ENCODE data around the gene MTA2.
A peak's percentile ranks its signal among the peaks of the same experiment; 100 is the strongest.
"Not testable (repeated sequence)": the region's sequence is repeated elsewhere in the genome, so short reads cannot be mapped to it uniquely, and the experiment has no call there.

The MTA2 gene

DNA sequence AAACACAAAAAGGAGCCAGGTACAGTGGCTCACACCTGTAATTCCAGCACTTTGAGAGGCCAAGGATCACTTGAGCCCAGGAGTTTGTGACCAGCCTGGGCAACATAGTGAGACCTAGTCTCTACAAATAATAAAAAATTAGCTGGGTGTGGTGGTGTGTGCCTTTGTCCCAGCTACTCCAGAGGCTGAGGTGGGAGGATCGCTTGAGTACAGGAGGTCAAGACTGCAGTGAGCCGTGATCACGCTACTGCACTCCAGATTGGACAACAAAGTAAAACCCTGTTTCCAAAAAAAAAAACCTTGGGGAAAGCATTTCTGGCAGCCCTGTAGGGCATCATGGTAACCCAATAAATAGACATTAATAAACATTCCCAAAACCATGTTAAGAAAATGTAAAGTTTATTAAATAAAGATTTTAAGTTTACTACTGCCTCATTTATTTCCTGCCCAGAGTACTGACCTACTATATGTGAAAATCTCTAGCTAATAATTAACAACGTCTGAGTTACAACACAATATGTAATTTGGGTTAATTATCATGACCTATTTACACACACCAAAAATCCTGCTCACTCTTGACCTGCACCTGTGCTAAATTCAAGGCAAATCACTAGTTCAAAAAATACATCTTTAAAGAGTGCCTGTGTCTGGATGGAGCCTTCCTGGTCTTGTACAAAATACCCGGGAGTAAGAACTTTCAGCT, 36.4 kb downstream of the MTA2 start:
- no peak for DNase-seq

DNA sequence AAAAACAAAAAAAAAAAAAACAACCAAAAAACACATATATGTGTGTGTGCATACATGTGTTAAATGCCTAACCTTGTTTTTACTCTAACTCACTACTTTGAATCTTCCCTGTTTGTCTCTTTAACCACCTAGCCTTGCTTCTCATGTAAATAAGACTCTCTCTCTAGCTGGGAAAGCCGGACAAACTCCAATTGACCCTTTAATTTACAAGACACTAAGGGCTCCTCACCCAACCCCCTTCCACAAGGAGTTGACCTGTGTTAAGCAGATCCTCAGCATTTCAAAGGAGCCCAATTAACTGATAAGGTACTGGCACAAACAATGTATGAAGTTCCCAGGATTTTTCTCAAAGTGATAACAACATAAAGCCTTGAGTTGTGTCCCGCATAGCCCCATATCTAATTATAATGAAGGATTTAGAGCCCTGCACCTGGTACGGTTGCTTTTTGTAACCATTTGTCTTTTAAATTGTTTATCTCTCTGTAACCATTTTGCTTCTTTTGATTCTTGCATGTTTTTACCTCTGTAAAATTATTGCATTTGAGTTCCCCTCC, 39.9 kb downstream of the MTA2 start:
- not testable (repeated sequence) for DNase-seq

DNA sequence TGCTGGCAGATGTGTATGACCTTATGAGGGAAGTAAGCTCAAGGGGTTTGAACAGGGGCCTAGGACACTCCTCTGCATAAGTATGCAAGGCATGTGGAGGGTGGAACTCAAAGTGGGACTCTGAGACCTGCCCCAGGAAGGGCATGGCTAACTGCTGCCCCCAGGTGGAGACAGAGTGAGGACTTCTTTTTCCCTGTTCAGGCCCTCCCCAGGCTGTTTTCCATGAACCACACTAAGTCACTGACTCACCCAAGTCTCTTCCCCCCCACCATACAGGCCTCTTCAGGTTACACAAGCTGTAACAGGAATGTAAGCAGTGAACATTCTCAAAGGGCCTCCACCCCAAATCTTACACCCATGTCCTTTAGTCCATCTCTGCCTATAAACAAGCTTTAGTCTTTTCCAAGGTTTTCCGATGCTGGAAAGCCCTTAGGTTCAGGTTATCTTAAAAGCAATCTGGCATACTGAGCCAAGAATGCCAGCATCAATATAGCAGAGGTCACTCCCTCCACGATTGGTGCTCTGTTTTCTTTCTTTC, 41.0 kb downstream of the MTA2 start:
- peak; percentile 21 for DNase-seq

DNA sequence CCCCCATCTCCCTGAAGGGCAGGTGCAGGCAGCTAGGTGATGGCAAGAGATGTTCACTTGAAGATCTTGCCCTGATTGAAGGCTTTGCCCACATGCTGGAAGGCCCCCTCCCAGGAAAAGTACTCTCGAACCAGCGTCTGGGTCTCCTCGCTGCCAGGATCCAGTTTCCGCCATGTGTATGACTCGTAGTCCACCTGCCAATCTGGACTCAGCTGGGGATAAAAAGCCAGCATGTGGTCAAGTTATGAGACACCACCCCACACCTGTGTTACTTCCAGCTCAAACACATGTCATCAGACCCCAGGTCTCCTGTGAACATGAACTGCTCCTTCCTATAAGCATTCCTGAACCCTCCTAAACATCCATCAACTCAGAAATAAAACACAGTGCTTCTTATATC, 42.0 kb downstream of the MTA2 start:
- not testable (repeated sequence) for DNase-seq

DNA sequence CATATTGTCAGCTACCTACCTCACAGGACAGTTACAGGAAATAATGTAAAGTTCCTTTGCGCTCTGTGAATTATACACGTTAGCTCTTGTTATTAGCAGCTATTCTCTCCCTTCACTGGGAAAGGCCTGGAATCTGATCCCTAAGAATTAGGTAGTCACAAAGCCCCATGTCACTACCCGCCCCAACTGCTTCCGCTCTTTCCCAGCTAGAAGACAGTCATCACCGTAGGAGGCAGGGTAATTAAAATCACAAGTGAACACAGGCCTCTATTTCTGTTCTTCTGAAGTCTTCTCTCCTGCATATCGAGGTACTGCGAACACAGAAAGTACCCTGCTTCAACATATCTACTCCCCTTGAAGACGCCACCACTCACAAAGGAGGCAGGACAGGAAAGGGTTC, 42.5 kb downstream of the MTA2 start:
- DNase-seq, result no peak

DNA sequence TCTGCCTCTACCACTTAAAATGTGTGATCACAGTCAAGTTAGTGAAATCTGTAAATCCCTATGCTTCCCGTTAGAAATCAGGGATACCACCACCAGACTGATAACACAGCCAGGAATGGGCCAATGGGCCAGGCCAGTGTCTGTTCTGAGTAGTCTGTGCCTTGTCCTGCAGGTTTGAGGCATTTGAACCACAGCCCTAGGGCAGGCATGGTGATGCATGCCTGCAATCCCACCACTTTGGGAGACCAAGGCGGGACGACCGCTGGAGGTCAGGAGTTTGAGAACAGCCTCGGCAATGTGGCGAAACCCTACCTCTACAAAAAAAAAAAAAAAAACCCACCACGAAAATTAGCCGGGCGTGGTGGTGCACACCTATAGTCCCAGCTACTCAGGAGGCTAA, 43.0 kb downstream of the MTA2 start:
- no peak for DNase-seq

DNA sequence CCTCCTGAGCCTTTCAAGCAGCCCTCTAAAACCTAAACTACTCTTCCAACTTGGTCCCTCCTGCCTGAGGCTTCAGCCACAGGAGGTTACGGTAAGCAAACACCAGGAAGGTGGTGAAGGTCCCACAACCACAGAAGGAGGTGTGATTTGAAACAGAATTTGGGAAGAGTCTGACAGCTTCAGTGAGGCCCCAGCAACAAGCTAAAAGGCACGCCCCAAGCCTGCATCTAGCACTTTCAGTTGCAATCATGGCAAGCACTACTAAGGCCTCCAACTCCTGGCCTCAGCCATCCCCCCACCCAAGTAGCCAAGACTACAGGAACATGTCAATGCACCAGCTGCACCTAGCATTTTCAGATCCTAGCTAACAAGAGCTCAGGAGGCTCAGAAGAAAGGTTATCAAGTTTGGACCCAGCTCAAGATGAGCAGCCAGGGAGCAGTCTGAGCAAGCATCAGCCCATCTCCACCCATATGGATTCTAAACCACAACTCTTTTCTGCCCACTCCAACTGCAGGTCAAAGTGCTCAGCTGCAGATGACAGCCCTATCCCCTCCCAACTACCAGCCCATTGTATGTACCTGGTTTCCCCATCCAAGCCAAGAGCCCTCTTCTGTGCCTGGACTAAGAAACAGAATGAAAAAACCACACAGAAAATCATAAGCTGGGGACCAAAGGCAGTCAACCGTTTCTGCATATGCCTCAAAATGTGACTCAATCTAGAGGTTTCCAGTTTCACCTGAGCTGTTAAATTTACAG, 44.6 kb downstream of the MTA2 start:
- DNase-seq, result no peak

DNA sequence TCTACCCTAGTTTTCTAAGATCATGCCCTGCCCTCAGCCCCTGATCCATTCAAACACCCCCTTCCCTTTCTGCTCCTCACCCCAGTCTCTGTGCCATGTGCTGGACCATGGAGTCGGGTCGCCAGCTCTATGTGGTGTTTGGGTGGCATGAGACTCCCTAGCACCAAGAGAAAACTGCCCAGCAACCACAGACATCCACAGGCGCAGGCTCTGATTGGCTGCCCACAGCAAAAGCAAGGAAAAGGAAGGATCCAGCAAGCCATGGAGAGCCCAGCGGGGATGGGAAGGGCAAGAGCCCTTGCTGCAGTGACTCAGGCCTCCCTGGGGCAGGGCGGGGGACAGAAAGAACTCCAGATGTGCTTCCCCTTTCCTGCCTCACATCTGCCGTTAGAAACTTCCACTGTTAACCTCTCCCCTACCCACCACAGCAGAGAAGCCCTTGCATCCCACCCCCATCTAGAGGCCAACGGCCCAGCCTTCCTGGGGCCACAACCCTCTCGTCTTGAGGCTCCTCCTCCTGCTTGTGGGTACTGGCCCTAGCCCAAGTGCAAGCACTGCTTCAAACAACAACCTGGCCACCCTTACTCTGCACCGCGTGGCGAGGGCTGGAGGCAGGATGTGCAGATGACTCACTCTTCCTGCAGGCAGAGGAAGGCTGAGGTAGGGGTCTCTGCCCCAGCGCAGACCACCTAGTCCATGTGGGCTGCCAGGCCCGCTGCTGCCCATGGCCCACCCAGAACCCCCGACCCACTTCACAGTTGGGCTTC, 45.4 kb downstream of the MTA2 start:
- DNase-seq, result no peak

DNA sequence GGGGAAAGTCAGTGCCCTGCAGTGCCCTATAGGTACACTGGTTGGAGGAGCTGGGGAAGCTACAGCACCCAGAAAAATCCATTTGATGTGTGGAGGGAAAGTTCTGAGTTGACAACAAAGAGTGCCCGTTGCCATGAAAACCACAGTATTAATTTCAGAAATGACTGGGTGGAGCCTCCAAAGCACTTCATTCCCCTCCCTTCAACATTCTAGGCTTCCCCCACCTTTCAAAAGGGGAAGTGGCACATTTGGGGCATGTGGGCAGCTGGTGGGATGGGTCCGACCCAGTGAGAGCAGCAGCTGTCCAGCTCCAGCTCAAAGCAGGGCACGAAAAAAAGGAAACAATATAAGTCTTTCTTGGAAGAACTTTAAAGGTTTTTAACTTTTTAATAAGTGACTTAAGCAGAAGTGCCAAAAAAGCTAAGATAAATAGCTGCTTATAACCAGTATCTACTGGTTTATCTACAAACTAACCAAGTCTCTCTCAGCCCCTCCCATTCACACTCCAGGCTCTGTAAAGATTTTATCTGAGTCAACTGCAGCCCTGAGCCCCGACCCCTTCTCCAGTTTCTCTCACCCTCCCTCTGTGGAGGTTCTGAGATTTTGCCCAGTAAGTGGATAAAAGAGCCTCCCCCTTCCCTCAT, 46.1 kb downstream of the MTA2 start:
- DNase-seq, result no peak

DNA sequence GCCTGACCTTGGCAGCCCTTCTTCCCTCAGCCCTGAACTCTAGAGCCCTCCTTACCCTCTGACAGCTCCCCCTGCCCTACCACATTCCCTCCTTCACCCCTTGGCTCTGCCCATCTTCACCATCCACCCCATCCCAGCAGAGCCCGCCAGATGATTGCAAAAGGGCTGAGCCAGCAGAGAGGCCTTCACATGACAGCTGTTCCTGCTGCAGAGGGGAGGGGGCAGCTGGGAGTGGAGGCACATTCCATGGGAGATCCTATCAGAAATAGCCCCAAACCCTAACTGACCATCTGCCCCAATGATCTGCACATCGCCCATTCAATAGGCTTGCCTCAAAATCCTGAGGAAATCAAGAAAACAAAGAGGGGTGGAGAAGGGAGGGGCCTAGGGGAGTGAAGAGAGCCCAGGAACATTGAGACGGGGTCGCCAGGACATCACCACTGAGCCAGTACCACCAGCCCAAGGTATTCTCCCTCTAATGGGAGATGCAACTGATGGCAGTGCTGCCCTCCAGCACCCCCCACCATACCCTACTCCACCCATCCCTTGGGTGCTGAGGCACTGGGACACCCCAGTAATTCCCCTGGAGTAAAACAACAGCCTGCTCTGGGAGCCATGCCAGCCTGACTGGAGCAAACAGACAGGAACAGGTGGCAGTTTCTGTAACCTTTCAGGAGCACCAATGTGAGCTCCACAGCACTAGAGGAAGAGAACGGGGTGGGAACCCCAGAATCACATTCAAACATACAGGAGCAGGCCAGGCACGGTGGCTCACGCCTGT, 47.1 kb downstream of the MTA2 start:
- no peak for DNase-seq

DNA sequence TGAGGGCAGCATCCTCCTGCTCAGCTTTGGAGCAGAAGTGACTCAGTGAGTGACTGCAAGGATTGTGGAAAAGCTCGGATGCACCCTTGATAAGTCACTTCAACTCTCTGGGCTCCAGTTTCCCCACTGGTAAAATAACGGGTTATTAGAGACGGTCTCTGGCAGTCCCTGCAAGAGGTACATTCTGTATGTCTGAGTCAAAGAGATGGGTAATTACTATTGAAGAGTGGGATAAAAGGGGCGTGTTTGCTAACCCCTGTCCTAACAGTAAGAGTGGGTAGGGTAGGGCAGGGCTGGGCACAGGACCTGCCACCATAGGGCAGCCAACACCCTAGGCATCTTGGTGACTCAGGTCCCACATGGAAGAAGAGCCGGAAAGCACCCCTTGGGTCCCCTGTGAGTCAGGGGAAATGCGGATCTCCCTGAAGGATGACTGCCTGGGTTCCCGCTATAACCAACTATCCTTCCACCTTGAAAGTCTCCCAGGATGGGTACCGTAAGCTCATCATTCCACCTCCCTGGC, 47.8 kb downstream of the MTA2 start:
- no peak for DNase-seq

DNA sequence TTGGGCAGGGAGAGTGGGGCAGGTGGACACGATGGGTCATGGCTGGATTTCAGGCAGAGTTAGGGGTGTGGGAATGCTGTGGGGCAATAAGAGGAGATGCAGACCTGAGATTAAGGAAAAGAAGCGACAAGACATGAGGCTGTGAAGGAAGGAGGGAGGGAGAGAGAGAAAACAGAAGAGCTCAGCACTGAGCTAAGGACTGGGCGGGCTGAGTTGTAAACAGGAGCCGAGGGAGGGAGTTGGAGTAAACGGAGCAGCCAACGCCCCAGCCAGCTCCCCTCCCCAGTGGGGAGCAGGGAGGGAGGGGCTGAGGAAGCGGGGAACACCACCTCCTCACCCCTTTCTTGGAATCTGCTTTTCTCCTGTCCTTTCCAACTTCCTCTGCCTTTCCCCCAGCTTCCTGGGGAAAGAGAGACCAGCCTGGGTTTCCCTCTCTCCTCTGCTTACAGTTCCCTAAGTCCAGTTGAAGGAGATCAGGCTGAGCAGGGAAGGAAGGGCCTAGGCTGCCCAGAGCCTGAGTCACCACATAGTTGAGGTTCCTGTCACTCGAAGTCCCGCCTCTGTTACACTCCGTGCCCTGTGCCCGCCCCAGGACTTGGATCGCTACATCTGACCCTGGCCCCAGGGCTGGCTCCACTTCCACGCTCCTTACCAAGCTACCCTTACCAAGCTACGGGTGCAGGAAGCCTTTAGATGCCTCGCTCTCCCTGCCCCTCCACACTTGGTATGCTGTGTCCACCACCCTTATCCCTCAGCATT, 48.4 kb downstream of the MTA2 start:
- no peak for DNase-seq

DNA sequence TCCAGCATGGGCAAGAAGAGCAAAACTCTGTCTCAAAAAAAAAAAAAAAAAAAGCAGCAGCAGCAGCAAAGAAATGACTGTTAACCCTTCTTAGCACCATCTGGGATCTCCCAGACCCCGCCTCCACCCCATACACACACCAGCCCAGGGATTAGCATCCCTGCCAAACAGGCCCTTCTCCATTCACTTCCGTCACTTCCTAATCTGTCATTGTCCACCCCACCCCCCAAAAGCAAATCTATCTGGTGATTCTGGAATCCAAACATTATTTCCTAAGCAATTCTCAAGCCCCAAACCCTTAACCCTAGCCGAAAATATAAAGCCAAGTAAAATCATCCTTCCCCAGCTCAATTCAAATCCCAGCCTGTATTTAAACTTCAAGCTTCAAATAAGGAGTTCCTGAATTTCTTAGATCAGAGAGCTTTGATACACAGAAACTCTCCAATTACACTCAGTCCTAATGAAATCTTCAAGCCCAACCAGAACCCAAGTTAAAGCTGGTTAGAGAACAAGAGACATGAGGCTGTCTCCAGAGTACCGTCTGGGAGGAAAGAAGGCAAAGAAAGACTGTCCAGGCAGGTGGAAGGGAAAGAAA, 49.1 kb downstream of the MTA2 start:
- DNase-seq, result no peak

DNA sequence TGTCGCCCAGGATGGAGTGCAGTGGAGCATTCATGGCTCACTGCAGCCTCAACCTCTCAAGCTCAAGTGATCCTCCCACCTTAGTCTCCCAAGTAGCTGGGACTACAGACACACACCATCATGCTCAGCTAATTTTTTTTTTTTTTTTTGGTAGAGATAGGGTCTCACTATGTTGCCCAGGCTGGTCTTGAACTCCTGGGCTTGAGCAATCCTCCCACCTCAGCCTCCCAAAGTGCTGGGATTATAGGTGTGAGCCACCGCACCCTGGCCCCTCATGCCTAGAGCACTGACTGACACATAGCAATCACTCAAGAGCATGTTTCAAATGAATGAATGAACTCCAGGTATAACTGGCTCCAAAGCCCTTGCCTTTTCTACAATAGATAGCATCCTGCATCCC, 51.2 kb downstream of the MTA2 start:
- DNase-seq, result not testable (repeated sequence)

DNA sequence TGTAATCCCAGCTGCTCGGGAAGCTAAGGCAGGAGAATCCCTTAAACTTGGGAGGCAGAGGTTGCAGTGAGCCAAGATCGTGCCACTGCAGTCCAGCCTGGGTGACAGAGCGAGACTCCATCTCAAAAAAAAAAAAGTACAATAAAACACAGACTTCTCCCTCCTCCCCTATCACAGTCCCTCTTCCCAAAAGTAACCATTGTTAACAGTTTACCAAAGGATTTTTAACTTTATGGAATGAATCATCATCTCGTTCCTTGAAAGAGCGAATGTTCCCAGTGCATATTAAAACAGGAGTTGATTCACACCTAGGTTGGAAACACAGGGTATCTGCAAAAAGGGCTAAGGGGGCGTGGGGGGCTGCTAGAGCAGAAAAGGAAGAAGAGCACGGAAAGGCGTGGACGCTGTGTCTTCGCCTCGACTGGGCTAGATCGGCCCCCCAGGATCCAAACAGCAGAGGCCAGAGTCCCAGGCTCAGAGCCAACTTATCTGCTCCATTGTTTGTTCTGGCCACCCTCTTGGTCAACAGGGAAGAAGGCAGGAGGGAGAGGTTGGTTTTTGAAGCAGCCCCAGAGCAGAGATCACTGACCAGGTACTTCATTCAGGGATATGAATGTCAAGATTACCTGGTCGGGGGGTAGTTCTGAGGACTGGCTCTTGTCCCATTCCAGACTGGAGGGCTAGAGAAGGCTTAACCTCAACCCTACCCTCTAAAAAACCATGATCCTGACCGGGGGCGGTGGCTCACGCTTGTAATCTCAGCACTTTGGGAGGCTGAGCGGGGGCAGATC, 52.9 kb downstream of the MTA2 start:
- no peak for DNase-seq

DNA sequence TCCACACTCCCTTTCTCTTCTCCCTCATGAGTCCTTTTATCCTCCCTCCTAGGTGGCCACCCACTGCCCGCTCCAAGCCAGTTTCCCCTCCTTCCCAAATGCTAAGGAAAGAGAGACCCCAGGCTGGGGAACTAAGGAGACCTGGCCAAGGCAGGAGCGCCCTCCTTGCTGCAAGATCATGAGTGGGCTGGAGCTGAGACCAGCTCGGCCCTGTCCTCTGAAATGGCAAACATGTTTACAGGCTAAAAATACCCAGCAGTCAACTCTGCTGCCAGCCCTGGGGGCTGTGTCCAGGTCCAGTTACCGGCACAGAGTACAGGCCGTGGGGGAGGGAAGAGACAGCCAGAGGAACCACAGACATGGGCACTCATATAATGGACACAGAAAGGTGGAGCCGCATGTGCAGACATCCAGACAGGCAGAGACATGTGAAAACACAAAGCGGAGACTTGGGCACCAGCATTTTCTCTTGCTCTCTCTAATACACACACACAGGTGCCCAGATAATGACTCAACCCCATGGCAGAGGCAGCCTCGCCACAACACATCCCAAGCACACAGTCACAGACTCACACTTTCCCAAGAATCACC, 53.9 kb downstream of the MTA2 start:
- no peak for DNase-seq

DNA sequence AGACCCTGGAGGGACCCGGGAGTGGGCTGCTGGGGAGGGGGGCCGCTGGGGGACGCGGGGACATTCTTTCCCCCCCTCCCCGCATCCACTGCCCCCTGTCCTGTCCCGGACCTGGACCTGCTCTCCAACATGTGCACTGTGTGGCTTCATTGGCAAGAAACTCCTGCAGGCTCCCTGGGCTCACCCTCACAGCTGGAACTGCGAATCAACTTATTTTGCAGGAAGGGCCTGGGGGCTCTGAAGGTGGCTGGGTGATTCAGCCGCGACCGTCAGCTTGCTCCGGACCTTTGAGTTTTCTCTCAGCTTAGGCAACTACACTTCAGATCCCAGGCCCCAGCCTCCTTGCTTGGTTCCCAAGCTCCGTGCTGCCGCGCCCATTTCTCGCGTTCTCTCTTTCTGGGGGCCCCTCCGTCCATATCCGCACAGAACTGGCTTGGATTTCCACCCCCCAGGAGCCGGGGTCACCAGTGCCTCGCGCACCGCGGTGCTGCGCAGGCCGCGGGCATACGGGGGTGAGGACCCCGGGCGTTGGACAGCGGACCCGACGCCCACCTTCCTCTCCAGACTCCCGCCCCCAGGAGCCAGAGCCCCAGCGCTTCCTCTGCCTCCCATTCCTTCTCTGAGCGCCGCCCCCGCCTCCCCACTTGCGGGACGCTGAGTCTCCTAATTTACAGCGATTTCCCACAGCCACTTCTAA, 54.6 kb downstream of the MTA2 start:
- no peak for DNase-seq

DNA sequence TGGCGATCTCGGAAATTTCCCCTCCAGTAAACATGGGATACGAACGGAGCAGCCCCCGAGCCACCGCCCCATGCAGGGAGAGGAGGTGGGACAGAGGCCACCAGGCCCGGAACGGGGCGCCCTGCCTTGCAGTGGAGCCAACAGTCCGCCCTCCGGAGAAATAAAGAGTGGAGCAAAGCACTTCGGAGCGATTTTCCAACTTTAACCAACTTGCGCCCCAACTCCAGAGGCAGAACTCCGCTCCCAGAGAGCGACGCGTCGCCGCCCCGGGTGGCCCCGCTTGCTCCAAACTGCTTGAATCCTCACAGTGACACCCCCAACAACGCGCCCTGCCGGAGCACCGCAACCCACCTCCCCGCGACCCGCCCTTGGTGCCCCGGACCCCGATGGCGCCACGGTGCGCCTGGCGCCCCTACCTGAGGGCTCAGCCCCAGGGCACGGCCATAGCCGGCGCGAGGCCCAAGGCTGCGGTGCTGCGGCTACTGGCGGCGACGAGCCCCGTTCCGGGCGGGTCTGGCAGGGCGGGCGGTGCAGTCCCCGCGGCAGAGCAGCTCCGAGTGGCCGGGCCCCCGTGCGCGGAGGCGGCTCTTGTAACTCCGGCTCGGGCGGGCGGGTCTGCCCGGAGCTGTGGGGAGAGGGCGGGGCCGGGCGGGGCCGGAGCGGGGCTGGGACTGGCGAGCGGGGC, 55.3 kb downstream of the MTA2 start, which contains the start of gene AHNAK:
AHNAK (minus strand) TSS at position 563 of the 685 bp plus-strand sequence. CDS start 10,708 bp downstream, outside the sequence.
- peak; percentile 13 for DNase-seq

Data from NCI-H345 (cell line).